ENCODE results near the gene TAF4B. TPM values are rescaled to one million over a fixed set of nuclear protein-coding genes. Genes with fewer than 3 reads are reported as not detected.

The TAF4B gene
- total RNA-seq, 6 donors from 2014 or later = 2.9 to 9.7 (median 6.4) TPM

DNA sequence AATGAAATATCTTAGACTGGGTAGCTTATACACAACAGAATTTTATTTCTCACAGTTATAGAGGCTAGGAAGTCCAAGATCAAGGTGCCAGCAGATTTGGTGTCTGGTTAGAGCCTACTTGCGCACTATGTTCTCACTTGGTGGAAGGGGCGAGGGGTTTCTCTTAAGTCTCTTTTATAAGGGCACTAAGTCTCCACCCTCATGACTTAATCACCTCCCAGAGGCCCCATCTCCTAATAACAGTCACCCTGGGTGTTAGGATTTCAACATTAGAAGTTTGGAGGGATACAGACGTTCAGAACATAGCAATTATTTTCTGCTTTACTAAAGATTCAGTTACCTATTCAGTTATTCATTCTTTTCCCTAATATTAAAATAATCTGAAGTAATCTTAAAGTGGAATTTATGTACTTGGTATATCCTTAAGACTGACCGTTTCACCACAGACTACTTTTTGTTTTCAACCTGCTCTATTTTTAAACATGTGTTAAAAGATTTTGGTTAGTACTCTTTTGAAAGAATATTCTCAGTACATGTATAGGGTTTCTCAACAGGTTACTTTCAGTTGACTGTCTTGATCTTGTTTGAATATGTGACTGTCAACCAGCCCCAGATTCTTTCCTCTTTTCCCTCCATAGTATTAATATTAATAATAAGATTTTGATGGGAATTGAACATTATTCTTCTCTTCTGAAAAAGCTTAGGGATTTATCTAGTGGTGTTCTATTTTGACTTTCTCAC lies 130.0 kb downstream of the TAF4B start:
- no peaks in the 10 kb centered on the region for H3K36me3 ChIP-seq

DNA sequence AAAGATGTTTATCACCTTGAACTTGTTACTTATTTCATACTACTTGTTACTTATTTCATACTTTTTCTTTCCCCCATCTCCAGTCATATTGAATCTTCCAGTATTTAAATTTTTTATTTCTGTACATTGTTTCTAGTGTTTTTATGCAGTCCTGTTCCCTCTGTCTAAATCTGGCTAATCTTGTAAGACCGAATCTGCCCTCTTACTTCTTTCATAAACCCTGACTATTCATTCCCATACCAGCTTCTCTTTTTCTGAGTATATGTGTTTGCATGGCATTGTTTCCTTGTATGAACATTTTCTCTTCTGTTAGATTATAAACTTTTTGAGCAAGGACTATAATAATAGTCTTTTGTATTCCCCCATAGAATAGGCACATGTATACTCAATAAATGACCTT lies 131.7 kb downstream of the TAF4B start:
- ATAC-seq (ENCODE audit: low FRiP score in 2 of 2) (no peak), DNase-seq (no peak)
- TF ChIP-seq, protein P1, sequence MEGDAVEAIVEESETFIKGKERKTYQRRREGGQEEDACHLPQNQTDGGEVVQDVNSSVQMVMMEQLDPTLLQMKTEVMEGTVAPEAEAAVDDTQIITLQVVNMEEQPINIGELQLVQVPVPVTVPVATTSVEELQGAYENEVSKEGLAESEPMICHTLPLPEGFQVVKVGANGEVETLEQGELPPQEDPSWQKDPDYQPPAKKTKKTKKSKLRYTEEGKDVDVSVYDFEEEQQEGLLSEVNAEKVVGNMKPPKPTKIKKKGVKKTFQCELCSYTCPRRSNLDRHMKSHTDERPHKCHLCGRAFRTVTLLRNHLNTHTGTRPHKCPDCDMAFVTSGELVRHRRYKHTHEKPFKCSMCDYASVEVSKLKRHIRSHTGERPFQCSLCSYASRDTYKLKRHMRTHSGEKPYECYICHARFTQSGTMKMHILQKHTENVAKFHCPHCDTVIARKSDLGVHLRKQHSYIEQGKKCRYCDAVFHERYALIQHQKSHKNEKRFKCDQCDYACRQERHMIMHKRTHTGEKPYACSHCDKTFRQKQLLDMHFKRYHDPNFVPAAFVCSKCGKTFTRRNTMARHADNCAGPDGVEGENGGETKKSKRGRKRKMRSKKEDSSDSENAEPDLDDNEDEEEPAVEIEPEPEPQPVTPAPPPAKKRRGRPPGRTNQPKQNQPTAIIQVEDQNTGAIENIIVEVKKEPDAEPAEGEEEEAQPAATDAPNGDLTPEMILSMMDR (IDR thresholded peaks at IDR 0.05) = no peak
- no peak for TF ChIP-seq EP300 (IDR thresholded peaks at IDR 0.05)
- no peaks in the 10 kb centered on the region for H3K27me3 ChIP-seq
- no peaks in the 10 kb centered on the region for H3K9me3 ChIP-seq
- H3K27ac ChIP-seq = no peak overlapping the region
- 93 to 97% methylated on average over 1 of the region's 1 CpG for WGBS, 2 donors
- H3K36me3 ChIP-seq = no peaks in the 10 kb centered on the region
- H3K4me3 ChIP-seq = no peak overlapping the region
- no peaks in the 10 kb centered on the region for H3K4me1 ChIP-seq

More for the DNA sequence above, 130.0 kb downstream of the TAF4B start:
- TF ChIP-seq POLR2AphosphoS5 (IDR thresholded peaks at IDR 0.05) (no peak), EP300 (IDR thresholded peaks at IDR 0.05) (no peak), POLR2A (IDR thresholded peaks at IDR 0.05) (no peak)
- TF ChIP-seq, protein P1 (IDR thresholded peaks at IDR 0.05) = no peak
- 83% methylated on average over 4 of the region's 4 CpGs for WGBS, 2 donors
- Histone ChIP-seq H3K9me3 (no peaks in the 10 kb centered on the region), H3K4me1 (no peaks in the 10 kb centered on the region), H3K27me3 (no peaks in the 10 kb centered on the region), H3K4me3 (no peak overlapping the region), H3K27ac (no peak overlapping the region)
- DNase-seq = no peak
- ATAC-seq (ENCODE audit: low FRiP score in 2 of 2) = no peak

DNA sequence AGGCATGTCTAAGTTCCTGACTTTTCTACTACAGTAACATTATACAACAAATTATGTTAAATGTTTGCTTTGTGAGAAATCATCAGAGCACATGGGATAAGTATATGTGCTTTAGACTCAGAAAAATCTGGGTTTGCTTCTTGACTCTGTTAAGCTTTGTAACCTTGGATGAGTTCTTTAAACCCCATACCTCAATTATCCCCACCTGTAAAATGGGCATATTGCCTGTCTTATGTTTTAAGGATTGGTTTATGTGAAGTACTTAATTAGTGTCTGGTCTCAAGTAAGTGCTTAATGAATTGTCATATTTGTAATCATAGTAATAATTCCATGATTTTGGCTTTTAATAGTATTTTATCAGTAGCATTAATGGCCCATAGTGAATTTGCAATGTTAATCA lies 135.8 kb downstream of the TAF4B start:
- no peak overlapping the region for H3K4me3 ChIP-seq
- no peaks in the 10 kb centered on the region for H3K36me3 ChIP-seq
- H3K4me1 ChIP-seq = no peaks in the 10 kb centered on the region
- H3K9me3 ChIP-seq = no peaks in the 10 kb centered on the region
- no peaks in the 10 kb centered on the region for H3K27me3 ChIP-seq
- DNase-seq (no peak), ATAC-seq (ENCODE audit: low FRiP score in 2 of 2) (no peak)
- TF ChIP-seq POLR2AphosphoS5 (IDR thresholded peaks at IDR 0.05) = no peak
- H3K27ac ChIP-seq = no peak overlapping the region

DNA sequence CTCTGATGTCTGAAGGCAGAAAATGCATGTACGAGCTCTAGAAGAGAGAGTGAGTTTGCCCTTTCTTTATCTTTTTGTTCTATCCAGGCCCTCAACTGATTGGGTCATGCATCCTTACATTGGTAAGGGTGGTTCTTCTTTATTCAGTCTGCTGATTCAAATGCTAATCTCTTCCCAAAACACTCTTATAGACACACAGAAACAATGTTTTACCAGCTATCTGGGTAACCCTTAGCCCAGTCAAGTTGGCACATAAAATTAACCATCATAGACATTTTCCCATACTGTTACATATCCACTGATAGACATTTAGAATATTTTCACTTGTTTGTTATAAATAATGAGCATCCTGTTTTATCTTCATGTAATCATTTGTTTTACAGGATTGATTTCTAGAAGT lies 141.2 kb downstream of the TAF4B start:
- Histone ChIP-seq H3K9me3 (no peaks in the 10 kb centered on the region), H3K27ac (no peak overlapping the region), H3K4me3 (no peak overlapping the region), H3K4me1 (no peaks in the 10 kb centered on the region), H3K36me3 (no peaks in the 10 kb centered on the region), H3K27me3 (no peaks in the 10 kb centered on the region)
- ATAC-seq (ENCODE audit: low FRiP score in 2 of 2) (no peak), DNase-seq (no peak)
- no peak for TF ChIP-seq EP300 (IDR thresholded peaks at IDR 0.05)
- TF ChIP-seq, protein P1 (IDR thresholded peaks at IDR 0.05) = no peak
- TF ChIP-seq POLR2AphosphoS5 (IDR thresholded peaks at IDR 0.05) = no peak
- TF ChIP-seq POLR2A (IDR thresholded peaks at IDR 0.05) = no peak
- 86 to 91% methylated on average over 1 of the region's 1 CpG for WGBS, 2 donors

DNA sequence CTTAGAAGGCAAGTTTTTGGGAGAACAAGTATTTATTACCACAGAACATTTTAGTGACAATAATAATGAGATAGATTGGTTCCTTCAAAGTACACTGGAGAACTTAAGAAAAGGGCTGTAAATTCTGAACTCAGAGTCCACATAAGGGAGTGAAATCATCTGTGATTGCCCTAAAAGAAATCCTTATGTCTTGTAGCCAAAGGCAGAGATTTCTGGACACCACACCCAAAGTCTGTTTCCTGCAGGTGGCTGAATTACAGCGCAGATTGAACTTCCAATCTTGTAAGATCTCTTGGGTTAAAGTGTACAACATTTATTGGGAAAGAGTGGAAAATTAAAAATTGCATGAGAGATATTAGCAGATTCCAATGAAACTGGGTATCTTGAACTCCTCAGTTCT lies 143.8 kb downstream of the TAF4B start:
- H3K27me3 ChIP-seq = no peaks in the 10 kb centered on the region
- no peaks in the 10 kb centered on the region for H3K9me3 ChIP-seq
- no peaks in the 10 kb centered on the region for H3K36me3 ChIP-seq
- WGBS, 2 donors = 53 to 90% methylated on average over 1 of the region's 1 CpG
- no peaks in the 10 kb centered on the region for H3K4me1 ChIP-seq
- DNase-seq (no peak), ATAC-seq (ENCODE audit: low FRiP score in 2 of 2) (no peak)
- TF ChIP-seq, protein P1 (IDR thresholded peaks at IDR 0.05) = no peak
- no peak overlapping the region for H3K4me3 ChIP-seq
- H3K27ac ChIP-seq = no peak overlapping the region

Data from upper lobe of left lung (tissue), 6 donors.